Hair follicular keratinocyte (primary cell): ENCODE measurements around the gene PITX2. TPM values are rescaled to one million over a fixed set of nuclear protein-coding genes. Genes with fewer than 3 reads are reported as not detected.

Experiments
- total RNA-seq: library from RNA; depleted of rRNA; stranded (reverse); fragments of >200 nt; gene quantifications from 2 replicates; pipeline ENCODE4 v1.2.3, GENCODE V29; 2015

Gene PITX2
- total RNA-seq = 0.53 TPM in 1 of 2 replicates, not detected in the other

GRCh38 chr4:110622841-110623717 lies at the start of gene PITX2:
Gene PITX2 (minus strand): TSS chr4:110623077. CDS start chr4:110622460, 617 bp downstream.

Other genes with a start within 250 kb of the PITX2 start
- gene ENPEP, start 146.9 kb downstream of the PITX2 start, total RNA-seq = not detected in 2 replicates